GM12878 (cell line): ENCODE data around the gene CHD1. TPM values are rescaled to one million over a fixed set of nuclear protein-coding genes. Genes with fewer than 3 reads are reported as not detected.

Source experiments
- ATAC-seq: fragments of 200-7000 bp; cut with Tn5 transposase; 3 replicates; pipeline ENCODE4 v1.9.1; 2020; ENCODE audit warnings: mild to moderate bottlenecking, moderate library complexity
- BruUV-seq: library from RNA; stranded (reverse); fragments of 400-500 nt; replicated peaks from 2 replicates; lab custom pipeline; 2021; lab: Mats Ljungman, UMichigan
- CTCF ChIA-PET: fragments of 300-600 bp; sonication (Branson Sonifier 250); formaldehyde crosslinking; extraction: SDS; loops from one replicate; lab custom pipeline; 2021; ENCODE audit warnings: inconsistent platforms; lab: Yijun Ruan, JAX
- POLR2A ChIA-PET: fragments of 350-600 bp; formaldehyde crosslinking; extraction: SDS; loops from one replicate; lab custom pipeline; 2021; ENCODE audit warnings: inconsistent platforms; lab: Charles Lee
- RAD21 ChIA-PET: fragments of 300-600 bp; sonication (Branson Sonifier 250); formaldehyde crosslinking; loops from one replicate; lab custom pipeline; 2023; ENCODE audit warnings: antibody characterized with exemption; ENCODE audit not compliant: unreplicated experiment; lab: Charles Lee
- SMC1A ChIA-PET: fragments of 300-600 bp; sonication (Branson Sonifier 250); formaldehyde crosslinking; loops from one replicate; lab custom pipeline; 2023; ENCODE audit not compliant: unreplicated experiment, uncharacterized antibody; lab: Charles Lee
- DNase-seq: peaks from one replicate; pipeline ENCODE4 v3.0.0-alpha.2; 2011; ENCODE audit warnings: low read depth, low spot score
- FAIRE-seq: peaks from 3 replicates; lab custom pipeline; 2011; peaks lifted over from hg19 to GRCh38; lab: Jason Lieb, UNC
- H2AFZ ChIP-seq: 2 replicates; pipeline ENCODE4 v1.6.0; 2011; ENCODE audit warnings: low read depth, low read length, control low read depth; ENCODE audit not compliant: control insufficient read depth
- H3K27ac ChIP-seq: 2 replicates; pipeline ENCODE4 v1.5.1; 2011; ENCODE audit warnings: control low read depth; ENCODE audit not compliant: control insufficient read depth, insufficient read depth
- H3K27me3 ChIP-seq, 2 experiments: replicated peaks in 1 of 2; 2 replicates each; pipeline versions ENCODE4 v1.6.0 to v1.6.1; 2011; ENCODE audit warnings: low read length in 1 of 2; ENCODE audit not compliant: control insufficient read depth in 2 of 2, insufficient read depth in 2 of 2
- H3K36me3 ChIP-seq, 2 experiments: 2 replicates each; pipeline ENCODE4 v1.5.1; 2011; ENCODE audit warnings: low read length in 1 of 2; ENCODE audit not compliant: control insufficient read depth in 2 of 2, insufficient read depth in 2 of 2
- H3K4me1 ChIP-seq: 2 replicates; pipeline ENCODE4 v1.6.1; 2011; ENCODE audit warnings: mild to moderate bottlenecking, low read length, moderate library complexity, mixed read lengths; ENCODE audit not compliant: control insufficient read depth, insufficient read depth
- H3K4me2 ChIP-seq: 2 replicates; pipeline ENCODE4 v1.6.0; 2011; ENCODE audit warnings: control low read depth; ENCODE audit not compliant: control insufficient read depth, insufficient read depth
- H3K4me3 ChIP-seq: fragments of 200-600 bp; sonication (generic); 2 replicates; pipeline ENCODE4 v1.5.1; 2016
- H3K79me2 ChIP-seq: 2 replicates; pipeline ENCODE4 v1.6.0; 2011; ENCODE audit warnings: low read length; ENCODE audit not compliant: control insufficient read depth, insufficient read depth
- H3K9ac ChIP-seq: 2 replicates; pipeline ENCODE4 v1.8.0; 2011; ENCODE audit warnings: low read length, control low read depth, mixed read lengths; ENCODE audit not compliant: control insufficient read depth, insufficient read depth
- H3K9me3 ChIP-seq: replicated peaks from 3 replicates; pipeline ENCODE4 v1.5.1; 2011; ENCODE audit warnings: mild to moderate bottlenecking, low read length; ENCODE audit not compliant: control insufficient read depth, insufficient read depth
- H4K20me1 ChIP-seq: 2 replicates; pipeline ENCODE4 v1.6.0; 2011; ENCODE audit not compliant: control insufficient read depth, insufficient read depth
- CHD1 ChIP-seq: IDR thresholded peaks from 2 replicates; pipeline ENCODE4 v1.6.1; 2012; ENCODE audit warnings: low read depth, low read length, improper control_type of control experiment
- EGR1 ChIP-seq, 2 experiments: IDR thresholded peaks; 1 replicate in 1 of 2; 2 replicates in 1 of 2; pipeline ENCODE4 v1.6.1; 2011 to 2012; ENCODE audit warnings: low read depth in 2 of 2, low read length in 2 of 2, borderline replicate concordance in 1 of 2, mild to moderate bottlenecking in 1 of 2, moderate library complexity in 1 of 2
- ESRRA ChIP-seq: IDR thresholded peaks from 2 replicates; pipeline ENCODE4 v1.6.1; 2012; ENCODE audit warnings: mild to moderate bottlenecking, low read length, improper control_type of control experiment
- HDGF ChIP-seq: fragments of 450-650 bp; IDR thresholded peaks from 2 replicates; pipeline ENCODE4 v1.6.1; 2016; ENCODE audit warnings: antibody characterized with exemption
- KAT2A ChIP-seq: conservative IDR thresholded peaks from 2 replicates; pipeline ENCODE4 v1.6.1; 2011; ENCODE audit warnings: low read depth, low read length; ENCODE audit not compliant: control insufficient read depth
- MEF2B ChIP-seq: fragments of 450-650 bp; IDR thresholded peaks from 2 replicates; pipeline ENCODE4 v1.6.1; 2018; ENCODE audit warnings: mild to moderate bottlenecking, moderate library complexity; ENCODE audit not compliant: partially characterized antibody, poor library complexity, severe bottlenecking
- MTA2 ChIP-seq: fragments of 450-650 bp; IDR thresholded peaks from 2 replicates; pipeline ENCODE4 v1.6.1; 2016; ENCODE audit warnings: low read depth, mild to moderate bottlenecking, moderate library complexity
- MYC ChIP-seq: IDR thresholded peaks from 2 replicates; pipeline ENCODE4 v1.6.1; 2011; ENCODE audit warnings: mild to moderate bottlenecking, low read length, moderate library complexity, inconsistent platforms; ENCODE audit not compliant: insufficient read depth, insufficient replicate concordance, insufficient read length, severe bottlenecking
- RUNX3 ChIP-seq: IDR thresholded peaks from 2 replicates; pipeline ENCODE4 v1.6.1; 2012; ENCODE audit warnings: low read length, inconsistent platforms
- SIN3A ChIP-seq: IDR thresholded peaks from 2 replicates; pipeline ENCODE4 v1.6.1; 2012; ENCODE audit warnings: low read depth, low read length, improper control_type of control experiment
- SP1 ChIP-seq: IDR thresholded peaks from one replicate; pipeline ENCODE4 v1.6.1; 2011; ENCODE audit warnings: low read depth, low read length
- YBX1 ChIP-seq: fragments of 450-650 bp; IDR thresholded peaks from 2 replicates; pipeline ENCODE4 v1.6.1; 2016; ENCODE audit warnings: antibody characterized with exemption
- WGBS: methylation state at CpG from one replicate; pipeline ENCODE4 v1.1.6; 2016; ENCODE audit warnings: low lambda C conversion rate; ENCODE audit not compliant: insufficient replicate concordance, insufficient coverage; ENCODE audit errors: missing lambda C conversion rate; 5-methylcytosine and 5-hydroxymethylcytosine counted together
- in situ Hi-C: fragments of 300-500 bp; cut with MboI; formaldehyde crosslinking; loops from 9 replicates; pipeline ENCODE4 v1.14.3; 2018; ENCODE audit warnings: mixed read lengths
- intact Hi-C: fragments of 100-400 bp; cut with micrococcal nuclease; formaldehyde crosslinking; loops from one replicate; pipeline ENCODE4 v1.14.2; 2022; ENCODE audit not compliant: unreplicated experiment
- polyA plus RNA-seq, 11 experiments: library from polyadenylated mRNA; depleted of rRNA in 4 of 11; unstranded in 6 of 11; stranded (reverse) in 5 of 11; fragments of >200 nt; fragmentation: Nextera tagmentation in 4 of 11; fragmentation: Illumina TruSeq in 1 of 11; extraction: Ambion mirVana in 4 of 11; extraction: Trizol in 1 of 11; gene quantifications; 1 replicate in 1 of 11; 2 replicates in 10 of 11; pipeline versions ENCODE4 v1.2.1 to v1.2.3, GENCODE V29; 2011 to 2016; ENCODE audit warnings: inconsistent platforms in 2 of 11, missing spikeins in 2 of 11, low read depth in 1 of 11
- total RNA-seq, 4 experiments: library from RNA; depleted of rRNA in 3 of 4; stranded (reverse); fragments of >200 nt in 3 of 4; fragmentation: Illumina TruSeq in 1 of 4; extraction: Trizol in 1 of 4; gene quantifications; 2 replicates each; pipeline versions ENCODE4 v1.2.1 to v1.2.3, GENCODE V29; 2013 to 2021

CHD1 gene
- total and polyA plus RNA-seq, 10 of the 15 experiments (the other 5 are each of a cell fraction or from before 2014, with no cell fraction given): 25.5 to 158 (median 50.5) TPM

DNA sequence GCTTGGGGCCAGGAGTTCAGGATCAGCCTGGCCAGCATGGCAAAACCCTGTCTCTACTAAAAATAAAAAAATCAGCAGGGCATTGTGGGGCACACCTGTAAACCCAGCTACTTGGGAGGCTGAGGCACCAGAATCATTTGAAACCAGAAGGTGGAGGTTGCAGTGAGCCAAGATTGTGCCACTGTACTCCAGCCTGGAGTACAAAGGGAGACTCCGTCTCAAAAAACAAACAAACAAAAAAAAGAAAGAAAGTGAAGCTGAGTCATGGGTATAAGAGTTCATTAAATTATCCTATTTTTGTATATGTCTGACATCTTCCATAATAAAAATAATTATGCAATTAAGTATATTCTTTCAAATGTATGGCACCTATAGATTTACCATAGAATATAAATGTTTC is 37.2 kb downstream of the CHD1 start:
- ChIA-PET CTCF (interaction anchor here (0.7 to 1.5 kb wide), 4 partner anchors 22 to 170 kb away, joined by 3 read pairs; no protein-coding TSS in a partner anchor), RAD21 (no interaction called here), POLR2A (no interaction called here), SMC1A (interaction anchor here (1.0 to 2.3 kb wide), 4 partner anchors 17 to 169 kb away, joined by 3 to 6 read pairs (median 4); no protein-coding TSS in a partner anchor)
- DNase-seq (no peak), FAIRE-seq (no peak)
- BruUV-seq: no TSS peak
- Histone ChIP-seq H3K36me3 (peaks cover 4 to 23% of the 10 kb centered on the region in 2 experiments), H3K4me3 (no peak overlapping the region), H3K9ac (no peak overlapping the region), H4K20me1 (no peaks in the 10 kb centered on the region), H3K79me2 (no peaks in the 10 kb centered on the region), H3K27ac (no peak overlapping the region), H3K27me3 (no peaks in the 10 kb centered on the region)
- TF ChIP-seq YBX1 (no peak), MTA2 (no peak), MEF2B (no peak), SP1 (no peak), KAT2A (no peak), HDGF (no peak), SIN3A (no peak), ESRRA (no peak), EGR1 (IDR thresholded peaks at IDR 0.05; ENCODE audit: borderline replicate concordance in 1 of 2, low read depth in 2 of 2, low read length in 2 of 2) (no peak), CHD1 (no peak), RUNX3 (no peak), MYC (no peak)
- TF ChIP-seq, all 136 proteins: peak for 0
- intact Hi-C loops: no loop called here
- in situ Hi-C loops: loop anchor here (25.0 kb wide), 1 partner anchor 1879 kb away; no protein-coding TSS in a partner anchor
- no peak for ATAC-seq
- no peaks in the 10 kb centered on the region for H3K9me3 ChIP-seq
- H3K4me2 ChIP-seq: no peak overlapping the region
- H3K4me1 ChIP-seq: no peaks in the 10 kb centered on the region
- 100% methylated on average over 1 of the region's 1 CpG for WGBS
- H2AFZ ChIP-seq: no peak overlapping the region
